HG02588 (cell line): ENCODE results near the gene SLC45A2.
"Not testable (repeated sequence)": the region's sequence is repeated elsewhere in the genome, so short reads cannot be mapped to it uniquely, and the experiment has no call there.

Experiments
- ATAC-seq: cut with Tn5 transposase; IDR thresholded peaks from one replicate; pipeline ENCODE4 v1.9.1; 2021; ENCODE audit warnings: mild to moderate bottlenecking, moderate library complexity; ENCODE audit not compliant: unreplicated experiment

Gene SLC45A2

DNA sequence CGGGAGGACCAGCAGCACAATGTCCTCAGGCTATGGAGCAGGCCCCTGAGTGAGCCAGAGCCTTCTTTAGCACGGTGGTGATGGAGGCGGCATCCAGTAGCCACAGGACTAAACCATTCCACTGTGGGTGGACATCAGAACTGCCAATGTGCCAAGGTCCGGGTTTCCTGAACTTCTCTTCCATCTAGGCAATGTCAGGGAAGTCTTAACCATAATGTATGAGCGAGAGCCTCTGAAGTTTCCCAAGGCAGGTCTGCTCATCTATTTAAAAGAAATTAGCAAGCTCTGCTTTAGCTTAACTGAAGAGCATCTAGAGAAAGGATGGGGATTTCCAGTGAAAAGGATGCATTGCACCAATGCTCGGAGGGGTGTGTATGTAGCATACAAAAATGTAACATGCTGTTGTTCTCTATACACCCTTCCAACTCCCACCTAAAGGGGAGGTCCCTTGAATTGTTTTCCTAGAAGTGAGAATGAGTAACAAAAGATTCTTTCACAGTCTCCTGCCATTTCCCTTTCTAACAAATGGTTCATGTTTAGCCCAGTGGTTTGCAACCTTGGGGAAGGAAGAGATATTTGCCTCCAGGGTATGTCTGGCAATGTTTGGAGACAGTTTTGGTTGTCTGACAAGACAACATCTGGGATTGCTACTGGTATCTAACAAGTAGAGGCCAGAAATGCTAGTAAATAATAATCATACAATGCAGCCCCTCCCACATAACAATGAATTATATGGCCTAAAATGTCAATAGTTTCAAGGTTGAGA, 54.4 kb downstream of the SLC45A2 start:
- no peak for ATAC-seq

DNA sequence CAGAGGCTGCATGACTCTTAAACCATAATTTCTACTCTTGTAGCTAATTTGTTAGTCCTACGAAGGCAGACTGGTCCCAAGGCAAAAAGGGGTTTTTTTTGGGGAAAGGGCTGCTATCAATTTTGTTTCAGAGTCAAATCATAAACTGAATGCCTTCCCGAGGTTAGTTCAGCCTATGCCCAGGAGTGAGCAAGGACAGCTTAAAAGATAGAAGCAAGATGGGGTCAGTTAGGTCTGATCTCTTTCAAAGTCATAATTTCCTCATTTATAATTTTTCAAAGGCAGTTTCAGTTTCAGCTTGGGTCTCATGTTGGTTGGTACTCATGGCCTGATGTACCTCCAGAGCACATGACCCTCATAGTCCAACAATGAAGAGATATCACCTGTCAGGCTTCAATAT, 56.2 kb downstream of the SLC45A2 start:
- ATAC-seq: no peak

DNA sequence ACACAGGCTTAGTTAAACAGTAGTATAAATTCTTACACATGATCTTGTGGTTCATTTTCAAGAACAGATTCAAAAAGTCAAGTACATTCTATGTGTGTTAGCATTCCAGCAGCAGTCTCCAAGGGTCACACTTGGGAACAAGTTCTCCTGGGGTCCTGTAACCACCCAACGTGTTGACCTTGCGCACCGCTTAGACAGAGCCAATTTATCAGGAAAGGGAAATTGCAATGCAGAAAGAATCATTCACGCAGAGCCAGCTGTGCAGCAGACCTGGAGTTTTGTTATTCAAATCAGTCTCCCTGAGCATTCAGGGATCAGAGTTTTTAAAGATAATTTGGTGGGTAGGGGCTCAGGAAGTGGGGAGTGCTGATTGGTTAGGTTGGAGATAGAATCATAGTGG, 56.8 kb downstream of the SLC45A2 start:
- ATAC-seq: no peak

DNA sequence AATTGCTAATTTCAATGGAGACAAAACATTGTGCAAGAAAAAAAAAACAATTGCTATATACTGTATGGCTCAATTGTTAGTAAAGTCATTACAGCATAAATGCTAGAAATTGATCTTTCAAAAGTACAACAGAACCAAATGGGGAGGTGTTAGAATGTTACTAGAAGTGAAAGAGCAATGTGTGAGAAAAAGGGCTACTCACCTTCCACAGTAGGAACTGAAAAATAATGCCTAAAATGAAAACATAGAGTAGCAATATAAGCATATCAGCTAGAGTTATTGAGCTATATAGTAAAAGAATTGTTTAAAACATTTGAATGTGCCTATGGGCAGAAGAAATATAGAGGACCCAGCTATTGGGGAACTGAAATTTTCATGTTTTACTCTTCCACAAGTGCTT, 59.2 kb downstream of the SLC45A2 start:
- no peak for ATAC-seq

DNA sequence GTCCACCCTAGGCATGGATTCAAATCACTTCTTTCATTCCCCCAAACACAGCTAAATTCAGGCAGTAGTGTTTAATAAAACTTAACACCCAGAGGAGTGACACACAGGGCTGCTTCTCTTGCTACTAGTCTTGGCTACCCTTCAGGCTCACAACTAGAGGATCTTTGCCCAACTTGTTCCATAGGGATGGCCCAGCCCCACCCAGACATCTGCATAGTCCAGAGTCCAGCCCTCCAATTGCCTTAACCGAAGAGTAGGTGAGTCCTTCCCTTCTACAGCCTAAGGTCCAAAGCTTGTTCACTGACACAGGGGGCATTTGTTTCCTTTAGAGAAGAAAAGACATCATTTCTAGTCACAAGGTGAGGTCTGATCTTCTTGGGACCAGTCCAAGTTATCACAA, 63.5 kb downstream of the SLC45A2 start:
- ATAC-seq: no peak

DNA sequence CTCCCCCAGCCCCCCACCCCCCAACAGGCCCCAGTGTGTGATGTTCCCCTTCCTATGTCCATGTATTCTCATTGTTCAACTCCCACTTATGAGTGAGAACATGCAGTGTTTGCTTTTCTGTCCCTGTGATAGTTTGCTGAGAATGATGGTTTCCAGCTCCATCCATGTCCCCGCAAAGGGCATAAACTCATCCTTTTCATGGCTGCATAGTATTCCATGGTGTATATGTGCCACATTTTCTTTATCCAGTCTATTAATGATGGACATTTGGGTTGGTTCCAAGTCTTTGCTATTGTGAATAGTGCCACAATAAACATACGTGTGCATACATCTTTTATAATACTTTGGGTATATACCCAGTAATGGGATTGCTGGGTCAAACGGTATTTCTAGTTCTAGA, 69.6 kb downstream of the SLC45A2 start:
- ATAC-seq: not testable (repeated sequence)

DNA sequence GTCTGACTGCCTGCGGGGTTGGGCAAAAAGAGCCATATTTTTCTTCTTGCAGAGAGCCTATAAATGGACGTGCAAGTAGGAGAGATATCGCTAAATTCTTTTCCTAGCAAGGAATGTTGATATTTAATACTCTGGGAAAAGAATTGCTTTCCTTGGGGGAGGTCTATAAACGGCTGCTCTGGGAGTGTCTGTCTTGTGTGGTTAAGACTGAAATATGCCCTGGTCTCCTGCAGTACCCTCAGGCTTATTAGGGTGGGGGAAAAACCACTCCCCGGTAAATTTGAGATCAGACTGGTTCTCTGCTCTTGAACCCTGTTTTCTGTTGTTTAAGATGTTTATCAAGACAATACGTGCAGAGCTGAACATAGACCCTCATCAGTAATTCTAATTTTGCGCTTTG, 78.2 kb downstream of the SLC45A2 start:
- ATAC-seq: not testable (repeated sequence)

DNA sequence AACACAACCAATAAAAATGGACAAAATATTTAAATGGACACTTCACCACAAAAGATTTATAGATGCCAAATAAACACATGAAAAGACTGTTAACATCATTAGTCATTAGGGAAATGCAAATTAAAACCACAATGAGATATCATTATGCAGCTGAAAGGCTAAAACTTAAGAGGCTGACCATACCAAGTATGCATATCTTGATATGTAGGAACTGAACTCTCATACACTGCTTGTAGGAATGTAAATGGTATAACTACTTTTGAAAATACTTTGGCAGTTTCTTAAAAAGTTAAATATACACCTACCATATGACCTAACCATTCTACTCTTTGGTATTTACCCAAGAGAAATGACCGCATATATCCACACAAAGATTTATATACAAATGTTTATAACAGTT, 79.1 kb downstream of the SLC45A2 start:
- ATAC-seq: no peak

DNA sequence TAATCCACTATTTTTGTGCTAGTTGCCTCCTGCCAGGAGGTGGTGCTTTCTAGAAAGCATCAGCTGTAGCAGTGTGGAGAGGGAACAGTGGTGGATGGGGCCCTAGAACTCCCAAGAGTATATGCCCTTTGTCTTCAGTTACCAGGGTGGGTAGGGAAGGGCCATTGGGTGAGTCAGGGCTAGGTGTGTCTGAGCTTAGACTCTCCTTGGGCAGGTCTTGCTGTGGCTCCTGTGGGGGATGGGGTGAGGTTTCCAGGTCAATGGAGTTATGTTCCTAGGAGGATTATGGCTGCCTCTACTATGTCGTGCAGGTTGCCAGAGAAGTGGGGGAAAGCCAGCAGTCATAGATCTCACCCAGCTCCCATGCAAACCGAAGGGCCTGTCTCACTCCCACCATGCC, 81.4 kb downstream of the SLC45A2 start:
- ATAC-seq: no peak

DNA sequence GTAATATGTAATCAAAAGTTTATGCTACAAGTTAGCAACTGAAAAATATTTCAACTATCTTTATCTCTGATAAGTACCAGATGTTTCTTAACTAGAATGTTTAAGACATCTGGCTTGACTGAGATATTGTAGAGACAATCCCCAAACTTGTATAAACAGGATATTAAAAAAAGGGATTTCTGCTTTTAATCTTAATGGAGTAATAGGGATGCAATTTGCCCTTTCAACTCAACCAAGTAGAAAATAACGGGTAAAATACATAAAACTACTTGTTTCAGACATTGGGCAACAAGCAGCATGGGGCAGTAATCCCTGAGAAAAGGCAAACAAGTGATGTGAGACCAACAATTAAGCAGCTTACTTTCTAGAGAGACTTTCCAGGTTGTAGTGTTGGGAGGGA, 83.3 kb downstream of the SLC45A2 start:
- ATAC-seq: no peak
